Nephron progenitor cell (in vitro differentiated cells): ENCODE results near the gene CIB1.
A peak's percentile ranks its signal among the peaks of the same experiment; 100 is the strongest.

ENCODE experiments used
- DNase-seq: peaks from one replicate; pipeline ENCODE4 v3.0.0; 2021
- H3K27ac Mint-ChIP-seq: 2 replicates; pipeline ENCODE4 v1.8.0; 2021; ENCODE audit warnings: mild to moderate bottlenecking, moderate library complexity, mixed read lengths
- H3K27me3 Mint-ChIP-seq: 2 replicates; pipeline ENCODE4 v1.8.0; 2021; ENCODE audit warnings: mild to moderate bottlenecking, low read depth, mixed read lengths; ENCODE audit not compliant: poor library complexity
- H3K36me3 Mint-ChIP-seq: 2 replicates; pipeline ENCODE4 v1.8.0; 2021; ENCODE audit warnings: low read depth, mixed read lengths
- H3K4me1 Mint-ChIP-seq: 2 replicates; pipeline ENCODE4 v1.8.0; 2021; ENCODE audit warnings: mixed read lengths
- H3K4me3 Mint-ChIP-seq: 2 replicates; pipeline ENCODE4 v1.8.0; 2021; ENCODE audit warnings: mild to moderate bottlenecking, moderate library complexity, mixed read lengths
- H3K9me3 Mint-ChIP-seq: 2 replicates; pipeline ENCODE4 v1.8.0; 2021; ENCODE audit warnings: mild to moderate bottlenecking, moderate library complexity, mixed read lengths
- CTCF ChIP-seq: fragments of 200-600 bp; sonication (generic); IDR thresholded peaks from 2 replicates; pipeline ENCODE4 v1.5.0; 2021; ENCODE audit warnings: antibody characterized with exemption

Gene CIB1

DNA sequence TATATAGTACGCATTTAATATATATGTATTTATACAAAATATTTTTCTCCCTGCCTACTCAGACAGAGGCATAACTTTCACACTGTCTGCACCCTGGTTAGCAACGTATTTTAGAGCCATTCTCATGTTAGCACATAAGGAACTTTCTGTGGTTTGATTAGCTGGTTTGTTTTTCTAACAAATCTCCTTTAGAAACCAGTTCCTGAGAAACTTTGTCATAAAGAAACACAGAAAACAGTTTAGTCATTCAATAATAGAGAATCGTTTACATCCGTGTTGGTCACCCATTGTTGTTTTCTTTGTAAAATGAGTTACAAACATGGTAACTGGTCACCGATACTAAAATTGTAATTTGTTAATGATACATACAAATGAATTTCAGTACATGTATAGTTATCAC is 25.8 kb upstream of the CIB1 start:
- TF ChIP-seq CTCF = no peak
- H3K4me3 Mint-ChIP-seq = no peak overlapping the region
- H3K27me3 Mint-ChIP-seq = peaks cover 18% of the 10 kb centered on the region
- H3K4me1 Mint-ChIP-seq = peaks cover 7% of the 10 kb centered on the region
- H3K27ac Mint-ChIP-seq = no peak overlapping the region
- no peaks in the 10 kb centered on the region for H3K36me3 Mint-ChIP-seq
- DNase-seq = no peak
- H3K9me3 Mint-ChIP-seq = no peaks in the 10 kb centered on the region

DNA sequence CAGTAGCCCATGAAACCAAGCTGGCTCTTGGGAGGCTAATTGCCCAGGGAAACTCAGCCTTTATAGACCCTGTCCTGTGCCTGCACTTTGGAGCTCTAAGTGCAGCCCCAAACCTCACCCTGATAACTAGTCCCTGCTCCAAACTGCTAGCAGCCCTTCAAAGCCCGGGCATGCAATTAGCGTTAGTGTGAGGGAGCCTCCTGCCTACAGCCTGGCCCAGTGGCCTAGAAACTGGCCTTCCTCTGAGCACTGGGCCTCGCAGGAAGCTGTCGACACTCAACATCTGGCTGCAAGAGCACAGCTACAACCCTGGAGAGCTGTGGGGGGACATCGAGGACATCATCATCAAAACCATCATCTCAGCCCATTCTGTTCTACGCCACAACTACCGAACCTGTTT is 24.0 kb upstream of the CIB1 start:
- Mint-ChIP-seq H3K9me3 (no peaks in the 10 kb centered on the region), H3K4me1 (peaks cover 7% of the 10 kb centered on the region), H3K36me3 (no peaks in the 10 kb centered on the region), H3K27me3 (peaks cover 20% of the 10 kb centered on the region), H3K4me3 (no peak overlapping the region), H3K27ac (no peak overlapping the region)
- no peak for TF ChIP-seq CTCF
- DNase-seq = no peak

- no peaks in the 10 kb centered on the region for H3K36me3 Mint-ChIP-seq
- TF ChIP-seq CTCF = no peak
- no peak within 1 kb of the TSS for H3K27ac Mint-ChIP-seq
- H3K27me3 Mint-ChIP-seq = peaks cover 8% of the 10 kb centered on the region
- H3K4me3 Mint-ChIP-seq = peak within 1 kb of the TSS; percentile 76
- peak; percentile 100 for DNase-seq
- no peaks in the 10 kb centered on the region for H3K9me3 Mint-ChIP-seq
- peaks cover 18% of the 10 kb centered on the region for H3K4me1 Mint-ChIP-seq
Observed at GRCh38 chr15:90249203-90249863, 15.6 kb upstream of the CIB1 start, which contains the start of gene TTLL13. Gene TTLL13 (plus strand): TSS chr15:90249556. CDS start chr15:90250631, 1,075 bp downstream.

GRCh38 chr15:90248789-90249202 is 15.1 kb upstream of the CIB1 start:
- no peaks in the 10 kb centered on the region for H3K9me3 Mint-ChIP-seq
- H3K27me3 Mint-ChIP-seq = peaks cover 6% of the 10 kb centered on the region
- H3K4me1 Mint-ChIP-seq = peaks cover 18% of the 10 kb centered on the region
- no peak for TF ChIP-seq CTCF
- H3K27ac Mint-ChIP-seq = no peak overlapping the region
- DNase-seq = no peak
- H3K4me3 Mint-ChIP-seq = peak overlapping the region; percentile 76
- no peaks in the 10 kb centered on the region for H3K36me3 Mint-ChIP-seq

DNA sequence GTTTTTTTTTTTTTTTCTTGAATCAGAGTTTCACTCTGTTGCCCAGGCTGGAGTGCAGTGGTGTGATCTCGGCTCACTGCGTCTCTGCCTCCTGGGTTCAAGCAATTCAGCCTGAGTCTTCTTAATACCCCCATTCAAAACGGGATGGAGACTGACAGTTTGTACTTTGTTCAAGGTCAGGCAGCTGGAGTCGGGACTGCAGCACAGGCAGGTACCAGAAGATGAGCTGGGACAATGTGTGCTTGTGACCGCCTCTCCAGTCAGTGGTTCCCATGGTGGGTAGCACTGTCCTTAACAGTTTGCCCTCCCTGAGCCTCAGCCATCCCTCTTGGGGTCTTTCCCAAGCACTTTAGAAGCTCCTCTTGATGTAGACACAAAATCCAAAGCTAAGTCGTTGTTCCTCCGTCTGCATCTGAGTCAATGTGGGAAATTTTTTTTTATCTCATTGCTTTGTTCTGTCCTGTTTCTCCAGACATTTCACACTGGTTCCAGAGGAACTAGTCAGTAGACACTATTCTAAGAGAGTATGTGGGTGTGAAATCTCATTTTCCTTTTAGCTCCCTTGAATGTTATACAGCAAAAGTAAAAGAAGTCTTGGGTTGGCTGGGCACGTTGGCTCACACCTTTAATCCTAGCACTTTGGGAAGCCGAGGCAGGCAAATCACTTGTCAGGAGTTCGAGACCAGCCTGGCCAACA is 10.3 kb upstream of the CIB1 start:
- Mint-ChIP-seq H3K4me1 (peaks cover 6% of the 10 kb centered on the region), H3K27ac (no peak overlapping the region), H3K4me3 (no peak overlapping the region), H3K27me3 (no peaks in the 10 kb centered on the region), H3K9me3 (no peaks in the 10 kb centered on the region), H3K36me3 (no peaks in the 10 kb centered on the region)
- no peak for DNase-seq
- no peak for TF ChIP-seq CTCF
